ENCODE results near the gene LTA4H. TPM values are rescaled to one million over a fixed set of nuclear protein-coding genes. Genes with fewer than 3 reads are reported as not detected.

The LTA4H gene
- polyA plus RNA-seq, 1 donor (not counting 4 experiments of a cell fraction or from before 2014, with no cell fraction given), result 183 TPM

DNA sequence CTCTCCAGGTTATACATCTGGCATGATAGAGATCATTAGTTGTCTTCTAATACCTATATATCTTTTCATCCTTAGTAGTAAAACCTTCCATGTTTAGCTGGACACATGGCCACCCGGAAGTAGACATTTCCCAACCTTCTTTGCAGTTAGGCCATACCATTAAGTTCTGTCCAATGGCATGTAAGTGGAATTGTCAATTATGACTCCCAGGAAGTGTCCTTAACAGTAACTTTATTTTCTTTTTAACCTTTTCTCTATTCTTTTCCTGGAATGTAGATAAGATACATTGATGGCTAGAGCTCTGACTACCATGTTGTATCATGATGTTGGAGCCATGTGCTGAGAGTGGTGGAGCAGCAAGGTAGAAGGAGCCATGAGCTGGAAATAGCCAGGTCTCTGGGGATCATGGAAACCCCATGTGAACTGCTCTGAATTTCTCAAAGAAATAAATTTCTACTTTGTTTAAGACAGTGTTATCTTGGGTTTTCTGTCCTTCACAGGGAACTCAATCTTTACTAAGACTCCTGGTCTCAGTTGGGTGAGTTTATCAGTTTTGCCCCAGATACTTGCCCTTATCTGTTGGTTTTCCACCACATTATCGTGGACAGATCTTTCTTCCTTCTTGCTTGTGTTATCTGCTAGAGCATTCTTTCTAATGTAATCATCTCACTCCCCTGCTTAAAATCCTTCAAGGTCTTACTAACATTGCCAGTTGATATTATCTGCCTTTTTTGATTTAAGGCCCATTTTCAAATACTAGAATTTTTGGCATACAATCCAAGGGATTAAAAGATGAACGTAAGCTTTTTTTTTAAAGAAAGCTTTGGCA, 5.1 kb upstream of the LTA4H start:
- no peaks in the 10 kb centered on the region for H3K9me3 ChIP-seq (ENCODE audit: control insufficient read depth, low read depth, low read length)
- no peak overlapping the region for H3K27ac ChIP-seq (ENCODE audit: control insufficient read depth, insufficient read depth, low read length)
- FAIRE-seq, result no peak

DNA sequence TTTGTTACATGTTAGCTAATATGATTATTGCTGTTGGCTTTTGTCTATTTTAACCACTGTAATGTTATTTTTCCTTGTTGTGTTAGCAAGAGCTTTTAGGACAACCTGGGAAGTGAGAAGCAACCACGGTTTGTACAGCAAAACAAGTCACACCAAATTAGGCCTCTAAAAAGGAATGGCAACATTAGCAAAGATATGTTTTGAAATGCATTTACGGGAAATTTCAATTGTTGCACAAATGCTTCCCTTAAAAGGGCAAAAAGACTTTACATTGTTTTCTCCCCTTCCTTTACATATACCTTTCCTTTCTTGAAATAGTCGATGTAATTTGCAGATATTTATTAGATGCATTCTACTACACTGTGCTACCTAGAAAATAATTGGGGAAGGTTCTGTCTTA, 4.1 kb upstream of the LTA4H start:
- Histone ChIP-seq H3K27me3 (ENCODE audit: control insufficient read depth, extremely low read depth, insufficient read depth, low read length) (no peaks in the 10 kb centered on the region), H3K36me3 (ENCODE audit: control insufficient read depth in 2 of 2, extremely low read depth in 1 of 2, insufficient read depth in 2 of 2, low read length in 2 of 2) (no peaks in the 10 kb centered on the region), H3K9me1 (ENCODE audit: control insufficient read depth, extremely low read depth, insufficient read depth, low read length) (no peaks in the 10 kb centered on the region), H3K9me3 (ENCODE audit: control insufficient read depth, low read depth, low read length) (no peaks in the 10 kb centered on the region), H2AFZ (ENCODE audit: control insufficient read depth, low read length) (no peak overlapping the region), H3K4me2 (ENCODE audit: control insufficient read depth, extremely low read depth, insufficient read depth, low read depth, low read length) (no peak overlapping the region), H3K4me3 (ENCODE audit: control insufficient read depth in 2 of 3, extremely low read depth in 1 of 3, insufficient read depth in 2 of 3, low read depth in 1 of 3, low read length in 3 of 3) (no peak overlapping the region), H3K9ac (ENCODE audit: control insufficient read depth, extremely low read depth, insufficient read depth, low read length) (no peak overlapping the region), H3K79me2 (ENCODE audit: control insufficient read depth, insufficient read depth, low read length) (peaks cover 9% of the 10 kb centered on the region), H3K4me1 (ENCODE audit: control insufficient read depth, extremely low read depth, insufficient read depth, low read length) (peaks cover 15% of the 10 kb centered on the region), H3K27ac (ENCODE audit: control insufficient read depth, insufficient read depth, low read length) (no peak overlapping the region), H4K20me1 (ENCODE audit: control insufficient read depth, extremely low read depth, insufficient read depth, low read length) (no peaks in the 10 kb centered on the region)
- dilution Hi-C loops (cut with MboI; ENCODE audit: extremely low pct_ligation_motif_present, low sequenced_read_pairs), result no loop called here
- FAIRE-seq (no peak), DNase-seq (ENCODE audit: low read depth, low spot score) (no peak)
- no peak for TF ChIP-seq EZH2 (IDR thresholded peaks at IDR 0.05; ENCODE audit: low read length)
- TF ChIP-seq, protein P1, sequence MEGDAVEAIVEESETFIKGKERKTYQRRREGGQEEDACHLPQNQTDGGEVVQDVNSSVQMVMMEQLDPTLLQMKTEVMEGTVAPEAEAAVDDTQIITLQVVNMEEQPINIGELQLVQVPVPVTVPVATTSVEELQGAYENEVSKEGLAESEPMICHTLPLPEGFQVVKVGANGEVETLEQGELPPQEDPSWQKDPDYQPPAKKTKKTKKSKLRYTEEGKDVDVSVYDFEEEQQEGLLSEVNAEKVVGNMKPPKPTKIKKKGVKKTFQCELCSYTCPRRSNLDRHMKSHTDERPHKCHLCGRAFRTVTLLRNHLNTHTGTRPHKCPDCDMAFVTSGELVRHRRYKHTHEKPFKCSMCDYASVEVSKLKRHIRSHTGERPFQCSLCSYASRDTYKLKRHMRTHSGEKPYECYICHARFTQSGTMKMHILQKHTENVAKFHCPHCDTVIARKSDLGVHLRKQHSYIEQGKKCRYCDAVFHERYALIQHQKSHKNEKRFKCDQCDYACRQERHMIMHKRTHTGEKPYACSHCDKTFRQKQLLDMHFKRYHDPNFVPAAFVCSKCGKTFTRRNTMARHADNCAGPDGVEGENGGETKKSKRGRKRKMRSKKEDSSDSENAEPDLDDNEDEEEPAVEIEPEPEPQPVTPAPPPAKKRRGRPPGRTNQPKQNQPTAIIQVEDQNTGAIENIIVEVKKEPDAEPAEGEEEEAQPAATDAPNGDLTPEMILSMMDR (optimal IDR thresholded peaks at IDR 0.05 in 1 of 3, IDR thresholded peaks at IDR 0.05 in 1 of 3, conservative IDR thresholded peaks at IDR 0.05 in 1 of 3; ENCODE audit: extremely low read depth in 1 of 3, insufficient read depth in 2 of 3, low read length in 3 of 3), result no peak

More for the DNA sequence above, 5.1 kb upstream of the LTA4H start:
- Histone ChIP-seq H3K9ac (ENCODE audit: control insufficient read depth, extremely low read depth, insufficient read depth, low read length) (no peak overlapping the region), H3K4me1 (ENCODE audit: control insufficient read depth, extremely low read depth, insufficient read depth, low read length) (peaks cover 17% of the 10 kb centered on the region), H3K79me2 (ENCODE audit: control insufficient read depth, insufficient read depth, low read length) (no peaks in the 10 kb centered on the region), H3K27me3 (ENCODE audit: control insufficient read depth, extremely low read depth, insufficient read depth, low read length) (no peaks in the 10 kb centered on the region), H3K4me3 (ENCODE audit: control insufficient read depth in 2 of 3, extremely low read depth in 1 of 3, insufficient read depth in 2 of 3, low read depth in 1 of 3, low read length in 3 of 3) (no peak overlapping the region), H3K36me3 (ENCODE audit: control insufficient read depth in 2 of 2, extremely low read depth in 1 of 2, insufficient read depth in 2 of 2, low read length in 2 of 2) (no peaks in the 10 kb centered on the region), H3K9me1 (ENCODE audit: control insufficient read depth, extremely low read depth, insufficient read depth, low read length) (no peaks in the 10 kb centered on the region), H4K20me1 (ENCODE audit: control insufficient read depth, extremely low read depth, insufficient read depth, low read length) (no peaks in the 10 kb centered on the region), H2AFZ (ENCODE audit: control insufficient read depth, low read length) (peak overlapping the region; percentile 8), H3K4me2 (ENCODE audit: control insufficient read depth, extremely low read depth, insufficient read depth, low read depth, low read length) (no peak overlapping the region)
- DNase-seq (ENCODE audit: low read depth, low spot score), result no peak
- no peak for TF ChIP-seq EZH2 (IDR thresholded peaks at IDR 0.05; ENCODE audit: low read length)
- dilution Hi-C loops (cut with MboI; ENCODE audit: extremely low pct_ligation_motif_present, low sequenced_read_pairs), result no loop called here
